Hippocampal formation (tissue), 2 donors: ENCODE data around the gene TIMM8A.

Experiments used
- DNase-seq, 2 donors: peaks; one replicate each; lab custom pipeline; 2025; lab: John Stamatoyannopoulos, UW

The TIMM8A gene

GRCh38 chrX:101348452-101349192 lies at the start of gene TIMM8A:
TSS of gene TIMM8A (minus strand) at chrX:101348742. CDS start at chrX:101348664, 78 bp downstream.
- peak; percentile 8 to 60 for DNase-seq

DNA sequence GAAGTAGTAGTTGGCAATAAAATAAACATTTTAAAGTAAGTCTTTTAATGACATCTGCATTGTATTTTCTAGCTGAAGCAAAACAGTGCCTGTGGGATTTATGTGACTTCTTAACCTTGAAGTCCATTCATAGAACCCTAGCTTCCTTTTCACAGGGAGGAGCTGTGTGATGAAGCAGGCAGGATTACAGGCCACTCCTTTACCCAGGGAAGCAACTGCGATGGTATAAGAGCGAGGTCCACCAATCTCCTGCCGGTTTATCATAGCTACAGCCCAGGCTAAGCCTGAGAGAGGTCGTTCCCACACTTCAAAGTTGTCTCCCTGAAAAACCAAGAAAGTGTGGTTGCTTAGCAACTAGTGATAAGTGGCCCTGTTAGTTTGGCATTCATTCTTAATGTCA lies 49.2 kb upstream of the TIMM8A start:
- DNase-seq: no peak

DNA sequence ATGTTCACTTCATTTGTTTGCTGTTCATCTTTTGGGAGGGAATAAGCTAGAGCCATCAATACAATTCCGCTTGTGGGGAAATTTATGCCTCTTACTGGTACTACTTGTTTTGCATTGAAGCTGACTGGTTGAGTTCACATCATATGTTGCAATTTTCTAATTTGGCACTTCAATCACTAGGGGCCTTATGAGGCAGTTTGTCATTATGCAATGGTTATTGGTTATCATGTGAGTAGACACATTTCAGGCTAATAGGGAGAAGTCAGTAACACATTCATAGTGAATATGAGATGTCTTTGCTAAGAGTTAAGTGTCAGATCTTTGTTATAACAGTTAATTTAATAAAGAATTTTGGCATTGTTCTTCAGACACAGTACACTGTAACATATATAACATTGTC lies 47.2 kb upstream of the TIMM8A start:
- no peak for DNase-seq

DNA sequence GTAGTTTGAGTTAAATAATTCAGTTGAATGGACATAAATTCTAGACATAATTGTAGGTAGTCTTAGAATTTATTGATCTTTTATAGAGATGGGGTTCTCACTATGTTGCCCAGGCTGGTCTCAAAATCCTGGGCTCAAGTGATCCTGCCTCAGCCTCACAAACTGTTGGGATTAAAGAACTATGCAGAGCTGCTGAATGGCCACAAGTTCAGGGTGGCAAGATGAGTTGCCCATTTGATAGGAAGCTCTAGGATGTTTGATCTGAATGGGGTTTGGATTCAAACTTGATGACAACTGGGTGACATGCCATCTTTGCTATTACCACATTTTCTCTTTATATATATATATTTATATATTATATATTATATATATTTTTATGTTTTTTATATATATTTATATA lies 45.8 kb upstream of the TIMM8A start:
- no peak for DNase-seq

GRCh38 chrX:101393530-101394305 lies 45.2 kb upstream of the TIMM8A start:
- no peak for DNase-seq

- DNase-seq: no peak
Observed at GRCh38 chrX:101391831-101392230, 43.3 kb upstream of the TIMM8A start.

DNA sequence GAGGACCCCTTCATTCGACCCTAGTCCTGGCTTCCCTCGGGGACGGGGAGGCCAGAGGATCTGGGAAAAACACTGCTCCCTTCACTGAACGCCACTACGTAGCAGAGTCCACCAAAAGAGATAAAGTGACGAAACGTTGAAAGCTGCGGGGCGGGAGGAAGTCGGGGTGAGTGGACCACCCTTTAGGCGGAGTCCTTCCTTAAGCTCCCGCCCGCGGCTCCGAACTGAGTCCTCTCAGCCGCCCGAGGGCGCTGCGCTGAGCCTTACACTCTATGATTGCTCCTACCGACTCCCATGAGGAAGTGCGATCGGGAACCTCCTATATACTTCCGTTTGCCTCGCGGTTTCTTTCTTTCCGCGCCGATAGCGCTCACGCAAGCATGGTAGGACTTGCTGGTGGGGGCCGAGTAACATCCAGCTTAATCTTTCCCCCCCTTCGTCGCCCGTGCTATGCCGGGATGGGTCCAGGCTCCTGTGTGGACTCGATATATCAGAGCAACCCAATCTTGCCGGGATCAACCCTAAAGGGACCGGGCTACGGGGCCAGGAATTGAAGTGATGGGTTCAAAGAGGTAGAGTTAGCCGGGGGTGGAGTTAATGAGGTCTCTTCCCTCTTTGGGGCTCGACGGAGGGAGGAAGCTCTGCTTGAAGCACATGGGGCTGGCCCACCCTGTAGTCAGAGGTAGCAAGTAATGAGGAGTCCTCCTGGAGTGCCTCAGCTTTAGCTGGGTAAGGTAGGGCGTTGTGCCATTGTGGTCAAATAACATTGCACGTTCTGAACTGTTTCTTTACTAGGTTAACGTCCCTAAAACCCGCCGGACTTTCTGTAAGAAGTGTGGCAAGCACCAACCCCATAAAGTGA lies 42.4 kb upstream of the TIMM8A start, which contains the start of gene RPL36A:
Gene RPL36A, plus strand, starts transcription at position 348 of the 862 bp plus-strand sequence. Its CDS starts 33 bp downstream, at position 381.
- peak; percentile 71 to 79 for DNase-seq

- DNase-seq: no peak
Observed at GRCh38 chrX:101388604-101389003, 40.1 kb upstream of the TIMM8A start.

GRCh38 chrX:101386542-101386885 lies 38.0 kb upstream of the TIMM8A start:
- no peak for DNase-seq

DNA sequence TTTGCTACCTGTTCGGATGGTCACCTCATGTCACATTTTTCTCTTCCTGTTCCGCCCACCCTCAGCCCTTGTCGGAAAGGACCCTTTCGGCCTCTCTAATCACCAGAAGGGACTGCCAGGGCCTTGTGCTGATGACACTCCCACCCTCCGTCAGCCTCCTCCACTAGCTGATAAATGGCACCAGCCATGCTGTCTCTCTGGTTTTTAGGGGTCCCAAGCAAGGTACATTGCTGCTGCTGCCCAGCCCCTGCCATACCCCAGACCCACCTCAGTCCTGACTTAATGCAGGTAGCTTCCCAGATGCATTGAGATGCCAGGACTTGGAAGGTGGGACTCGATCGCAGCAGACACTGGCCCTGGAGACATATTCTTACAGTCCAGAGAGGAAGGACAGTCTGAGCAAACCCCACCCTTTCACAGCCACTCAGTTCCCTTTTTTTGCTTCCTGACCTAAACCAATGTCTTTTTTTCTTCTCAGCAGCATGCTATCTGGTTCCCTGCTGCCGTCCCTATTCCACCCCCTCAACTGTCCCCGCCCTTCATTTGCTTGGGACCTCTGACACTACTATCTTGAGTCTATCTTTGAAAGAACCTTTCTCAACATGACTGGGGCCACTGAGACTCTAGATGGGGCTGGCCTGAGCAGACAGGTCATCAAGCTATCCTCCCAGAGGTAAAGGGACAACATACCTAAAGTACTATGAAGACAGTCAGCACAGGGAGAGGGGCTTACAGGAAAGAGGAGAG lies 37.4 kb upstream of the TIMM8A start, which contains the start of gene BTK:
Gene BTK, minus strand, starts transcription at position 397 of the 747 bp plus-strand sequence. CDS start 10,907 bp downstream, outside the sequence.
- no peak for DNase-seq

DNA sequence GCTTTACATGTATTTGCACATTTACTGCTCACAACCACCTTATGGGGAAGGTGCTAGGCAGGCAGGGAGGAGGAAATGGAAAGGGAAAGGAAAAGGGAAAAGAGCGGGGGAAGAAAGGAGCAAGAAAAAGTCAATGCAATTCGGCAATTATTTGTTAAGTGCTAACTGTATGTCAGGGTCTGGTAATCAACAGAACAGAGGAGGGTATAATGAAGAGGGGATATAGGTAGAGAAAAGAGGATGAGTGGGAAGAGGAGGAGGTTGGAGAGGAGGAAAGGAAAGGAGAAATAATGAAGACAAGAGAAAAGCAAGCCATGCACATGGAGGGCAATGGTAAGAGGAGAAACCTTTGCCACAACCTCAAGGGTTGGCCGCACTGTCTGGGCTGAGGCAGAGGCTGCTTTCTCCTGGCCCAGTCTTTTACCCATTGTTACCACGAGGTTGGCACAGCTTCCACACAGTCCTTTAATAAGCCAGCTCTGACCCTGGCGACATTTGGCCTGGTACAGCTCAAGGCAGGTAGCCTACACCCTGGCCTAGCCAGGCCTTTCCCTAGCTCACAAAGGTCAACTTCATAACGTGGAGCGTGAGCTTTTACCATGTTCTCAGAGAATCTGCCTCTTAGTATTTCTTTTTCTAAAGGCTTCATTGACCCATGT lies 36.6 kb upstream of the TIMM8A start:
- DNase-seq: no peak

- no peak for DNase-seq
Observed at GRCh38 chrX:101383679-101384205, 35.2 kb upstream of the TIMM8A start.

DNA sequence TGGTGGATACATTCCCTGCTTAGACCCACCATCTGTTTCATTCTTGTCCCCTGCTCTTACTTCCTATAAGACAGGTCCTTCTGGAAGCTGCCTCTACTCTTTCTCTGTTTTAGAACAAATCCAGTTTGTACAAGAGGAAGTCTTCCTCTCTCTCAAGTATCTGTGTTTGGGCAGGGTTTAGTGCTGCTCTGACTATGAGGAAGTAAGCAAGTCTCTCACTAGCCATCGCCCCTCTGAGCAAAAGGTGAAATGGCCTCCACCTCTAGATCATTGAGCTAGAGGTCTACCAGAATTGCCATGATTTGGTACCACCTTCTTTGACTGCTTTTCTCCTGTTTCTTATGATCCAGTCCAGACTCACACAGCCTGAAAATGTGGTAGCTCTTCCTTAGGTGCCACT lies 29.0 kb upstream of the TIMM8A start:
- DNase-seq: no peak

DNA sequence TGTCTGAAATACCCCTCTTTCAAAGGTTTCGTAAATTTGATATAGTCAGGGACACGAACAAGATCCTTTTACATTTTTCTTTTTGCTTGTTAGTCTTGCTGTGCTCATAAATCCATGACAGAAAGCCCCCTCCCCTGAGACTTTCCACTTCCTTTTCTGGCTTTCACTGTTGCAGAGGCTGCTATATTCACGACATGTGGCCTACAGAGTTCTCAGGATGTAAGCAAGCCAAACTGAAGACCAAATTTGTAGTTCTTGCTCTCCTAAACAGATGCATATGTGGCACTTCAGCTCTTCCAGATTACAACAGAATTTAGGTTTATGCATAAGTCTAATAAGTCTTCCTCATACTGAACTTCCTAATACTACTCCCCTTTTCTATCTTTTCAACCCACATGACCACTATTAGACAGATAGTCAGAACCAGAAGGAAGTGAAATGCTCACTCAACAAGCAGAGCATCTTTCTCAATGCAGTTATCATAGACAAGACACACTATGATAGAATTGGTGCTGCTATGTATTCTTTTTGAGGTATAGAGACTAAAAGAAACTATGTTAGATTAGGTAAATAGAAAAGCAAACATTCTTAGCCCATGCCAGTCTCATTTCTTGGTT lies 22.5 kb upstream of the TIMM8A start:
- no peak for DNase-seq

DNA sequence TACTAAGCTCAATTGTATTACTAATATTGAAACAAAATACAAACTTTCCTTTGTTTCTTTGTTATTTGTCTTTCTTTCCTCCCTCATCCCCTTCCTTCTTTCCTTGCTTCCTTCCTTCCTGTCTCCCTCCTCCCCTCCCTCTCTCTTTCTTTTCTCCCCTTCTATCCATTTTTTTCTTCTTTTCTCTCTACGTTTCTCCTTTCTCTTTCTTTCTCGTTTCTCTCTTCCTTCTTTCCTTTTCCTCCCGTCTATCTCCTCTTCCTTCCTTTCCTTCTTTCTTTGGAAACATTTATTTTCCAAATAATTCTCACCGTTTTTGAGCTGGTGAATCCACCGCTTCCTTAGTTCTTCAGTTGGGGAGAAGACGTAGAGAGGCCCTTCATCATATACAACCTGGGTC lies 21.1 kb upstream of the TIMM8A start:
- DNase-seq: no peak

GRCh38 chrX:101368800-101369199 lies 20.3 kb upstream of the TIMM8A start:
- DNase-seq: no peak

- DNase-seq: no peak
Observed at GRCh38 chrX:101365301-101365795, 16.8 kb upstream of the TIMM8A start.

DNA sequence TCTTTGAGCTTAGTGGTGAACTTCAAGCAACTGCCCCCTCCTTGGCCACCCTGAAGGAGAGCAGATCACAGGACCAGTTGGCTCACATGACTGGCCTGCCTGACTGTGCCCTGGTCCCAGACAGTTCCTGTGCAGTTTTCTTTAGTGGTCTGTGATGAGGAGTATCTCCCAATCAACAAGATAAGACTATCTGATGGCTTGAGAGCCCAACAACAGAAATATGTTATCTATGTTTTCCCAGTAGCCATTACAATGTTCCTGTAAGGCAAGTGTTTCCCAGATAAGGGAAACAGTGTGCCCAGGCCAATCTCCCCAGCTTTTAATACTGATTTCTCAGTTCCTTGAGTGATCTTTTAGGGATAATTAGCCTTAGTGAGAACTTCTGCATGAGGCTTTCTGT lies 14.2 kb upstream of the TIMM8A start:
- DNase-seq: no peak

DNA sequence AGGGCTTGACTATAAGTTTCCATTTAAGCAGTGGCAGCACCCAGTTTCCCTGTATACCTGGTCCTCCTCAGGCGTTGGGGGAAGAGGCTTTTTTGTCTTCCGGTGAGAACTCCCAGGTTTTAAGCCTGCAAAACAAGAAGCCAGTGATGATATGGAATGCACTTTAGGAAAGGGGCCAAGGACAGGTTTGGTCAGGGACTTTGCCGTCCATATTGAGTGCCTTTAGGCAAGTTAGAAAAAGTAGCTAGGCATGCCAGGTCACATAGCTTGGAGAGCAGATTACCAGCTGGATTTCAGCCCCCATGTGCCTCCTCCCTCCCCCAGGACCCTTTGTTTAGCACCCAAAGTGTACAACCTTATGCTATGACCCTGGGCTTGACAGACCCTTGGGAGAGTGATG lies 13.6 kb upstream of the TIMM8A start:
- no peak for DNase-seq

- DNase-seq: no peak
Observed at GRCh38 chrX:101360390-101360789, 11.8 kb upstream of the TIMM8A start.
